Osteoblast (primary cell): ENCODE data around the gene PARD3B. TPM values are rescaled to one million over a fixed set of nuclear protein-coding genes. Genes with fewer than 3 reads are reported as not detected.

Experiments used
- DNase-seq: peaks from one replicate; pipeline ENCODE4 v3.0.0; 2011; ENCODE audit warnings: low spot score, mixed read lengths; ENCODE audit not compliant: insufficient read length; ENCODE audit errors: missing footprints
- H2AFZ ChIP-seq: 2 replicates; pipeline ENCODE4 v1.6.0; 2011; ENCODE audit warnings: mild to moderate bottlenecking, low read length
- H3K27ac ChIP-seq: 2 replicates; pipeline ENCODE4 v1.5.1; 2011; ENCODE audit warnings: mild to moderate bottlenecking, low read depth, low read length, moderate library complexity
- H3K27me3 ChIP-seq: 2 replicates; pipeline ENCODE4 v1.6.0; 2012; ENCODE audit warnings: mild to moderate bottlenecking, control low read depth, inconsistent platforms, low read length, moderate library complexity; ENCODE audit not compliant: insufficient read depth
- H3K36me3 ChIP-seq: 2 replicates; pipeline ENCODE4 v1.5.1; 2011; ENCODE audit warnings: mild to moderate bottlenecking, low read length, control low read depth, moderate library complexity; ENCODE audit not compliant: insufficient read depth
- H3K4me1 ChIP-seq: 2 replicates; pipeline ENCODE4 v1.5.1; 2011; ENCODE audit warnings: mild to moderate bottlenecking, low read length, control low read depth, moderate library complexity; ENCODE audit not compliant: insufficient read depth
- H3K4me2 ChIP-seq: 2 replicates; pipeline ENCODE4 v1.6.0; 2011; ENCODE audit warnings: mild to moderate bottlenecking, low read length; ENCODE audit not compliant: insufficient read depth
- H3K4me3 ChIP-seq: fragments of 200-600 bp; sonication (generic); 3 replicates; pipeline ENCODE4 v1.5.1; 2012; ENCODE audit warnings: mild to moderate bottlenecking, low read length, inconsistent platforms; ENCODE audit not compliant: insufficient read depth
- H3K79me2 ChIP-seq: 2 replicates; pipeline ENCODE4 v1.6.0; 2012; ENCODE audit warnings: mild to moderate bottlenecking, low read length, control low read depth, inconsistent platforms; ENCODE audit not compliant: insufficient read depth
- H3K9me3 ChIP-seq: 2 replicates; pipeline ENCODE4 v1.5.1; 2011; ENCODE audit warnings: low read depth, low read length, control low read depth
- H4K20me1 ChIP-seq: 2 replicates; pipeline ENCODE4 v1.6.0; 2012; ENCODE audit warnings: mild to moderate bottlenecking, low read length, control low read depth; ENCODE audit not compliant: insufficient read depth
- total RNA-seq: library from RNA; depleted of rRNA; stranded (reverse); fragments of >200 nt; gene quantifications from 2 replicates; pipeline ENCODE4 v1.2.3, GENCODE V29; 2012
- TF ChIP-seq, protein P1 (sequence below): IDR thresholded peaks from 2 replicates; pipeline ENCODE4 v1.5.1; 2011; ENCODE audit warnings: mild to moderate bottlenecking, low read depth, low read length, moderate library complexity; ENCODE audit errors: extremely low read depth

PARD3B gene
- total RNA-seq, 1 donor = 22.4 TPM

- no peaks in the 10 kb centered on the region for H3K4me1 ChIP-seq
- no peak overlapping the region for H3K4me2 ChIP-seq
- no peak overlapping the region for H3K27ac ChIP-seq
- TF ChIP-seq, protein P1, sequence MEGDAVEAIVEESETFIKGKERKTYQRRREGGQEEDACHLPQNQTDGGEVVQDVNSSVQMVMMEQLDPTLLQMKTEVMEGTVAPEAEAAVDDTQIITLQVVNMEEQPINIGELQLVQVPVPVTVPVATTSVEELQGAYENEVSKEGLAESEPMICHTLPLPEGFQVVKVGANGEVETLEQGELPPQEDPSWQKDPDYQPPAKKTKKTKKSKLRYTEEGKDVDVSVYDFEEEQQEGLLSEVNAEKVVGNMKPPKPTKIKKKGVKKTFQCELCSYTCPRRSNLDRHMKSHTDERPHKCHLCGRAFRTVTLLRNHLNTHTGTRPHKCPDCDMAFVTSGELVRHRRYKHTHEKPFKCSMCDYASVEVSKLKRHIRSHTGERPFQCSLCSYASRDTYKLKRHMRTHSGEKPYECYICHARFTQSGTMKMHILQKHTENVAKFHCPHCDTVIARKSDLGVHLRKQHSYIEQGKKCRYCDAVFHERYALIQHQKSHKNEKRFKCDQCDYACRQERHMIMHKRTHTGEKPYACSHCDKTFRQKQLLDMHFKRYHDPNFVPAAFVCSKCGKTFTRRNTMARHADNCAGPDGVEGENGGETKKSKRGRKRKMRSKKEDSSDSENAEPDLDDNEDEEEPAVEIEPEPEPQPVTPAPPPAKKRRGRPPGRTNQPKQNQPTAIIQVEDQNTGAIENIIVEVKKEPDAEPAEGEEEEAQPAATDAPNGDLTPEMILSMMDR = no peak
- H2AFZ ChIP-seq = no peak overlapping the region
- H3K27me3 ChIP-seq = no peaks in the 10 kb centered on the region
- DNase-seq = no peak
- no peaks in the 10 kb centered on the region for H3K36me3 ChIP-seq
- peaks cover 6% of the 10 kb centered on the region for H3K79me2 ChIP-seq
- H3K9me3 ChIP-seq = no peaks in the 10 kb centered on the region
- no peaks in the 10 kb centered on the region for H4K20me1 ChIP-seq
- no peak overlapping the region for H3K4me3 ChIP-seq
Measured at GRCh38 chr2:204628926-204629712, 83.8 kb downstream of the PARD3B start.

DNA sequence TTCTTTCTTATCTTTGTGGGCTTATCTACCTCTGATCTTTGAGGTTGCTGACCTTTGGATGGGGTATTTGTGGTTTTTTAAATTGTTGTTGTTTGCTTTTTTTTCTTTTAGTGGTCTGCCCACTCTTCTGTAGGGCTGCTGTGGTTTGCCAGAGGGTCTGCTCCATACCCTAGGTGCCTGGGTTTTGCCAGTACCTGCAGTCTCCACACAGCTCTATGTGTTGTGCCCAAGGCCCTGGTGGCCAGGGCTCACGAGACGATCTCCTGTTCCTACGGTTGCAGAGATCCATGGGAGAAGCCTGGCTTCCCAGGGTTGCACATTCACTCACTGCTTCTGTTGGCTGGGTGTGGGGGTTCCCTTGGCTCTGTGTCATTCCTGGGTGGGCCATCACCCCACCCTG is 87.1 kb downstream of the PARD3B start:
- no peaks in the 10 kb centered on the region for H3K4me1 ChIP-seq
- TF ChIP-seq, protein P1 = no peak
- no peak for DNase-seq
- H3K4me2 ChIP-seq = no peak overlapping the region
- H2AFZ ChIP-seq = no peak overlapping the region
- H3K9me3 ChIP-seq = no peaks in the 10 kb centered on the region
- no peaks in the 10 kb centered on the region for H4K20me1 ChIP-seq
- H3K27ac ChIP-seq = no peak overlapping the region
- no peaks in the 10 kb centered on the region for H3K27me3 ChIP-seq
- peaks cover 8% of the 10 kb centered on the region for H3K79me2 ChIP-seq
- H3K4me3 ChIP-seq = no peak overlapping the region
- no peaks in the 10 kb centered on the region for H3K36me3 ChIP-seq

- TF ChIP-seq, protein P1 = no peak
- Histone ChIP-seq H3K27ac (no peak overlapping the region), H3K79me2 (peaks cover 8% of the 10 kb centered on the region), H3K27me3 (no peaks in the 10 kb centered on the region), H3K4me3 (no peak overlapping the region), H3K4me1 (no peaks in the 10 kb centered on the region), H4K20me1 (no peaks in the 10 kb centered on the region), H3K36me3 (no peaks in the 10 kb centered on the region), H2AFZ (no peak overlapping the region), H3K9me3 (no peaks in the 10 kb centered on the region), H3K4me2 (no peak overlapping the region)
- DNase-seq = no peak
Measured at GRCh38 chr2:204634564-204634963, 89.3 kb downstream of the PARD3B start.

DNA sequence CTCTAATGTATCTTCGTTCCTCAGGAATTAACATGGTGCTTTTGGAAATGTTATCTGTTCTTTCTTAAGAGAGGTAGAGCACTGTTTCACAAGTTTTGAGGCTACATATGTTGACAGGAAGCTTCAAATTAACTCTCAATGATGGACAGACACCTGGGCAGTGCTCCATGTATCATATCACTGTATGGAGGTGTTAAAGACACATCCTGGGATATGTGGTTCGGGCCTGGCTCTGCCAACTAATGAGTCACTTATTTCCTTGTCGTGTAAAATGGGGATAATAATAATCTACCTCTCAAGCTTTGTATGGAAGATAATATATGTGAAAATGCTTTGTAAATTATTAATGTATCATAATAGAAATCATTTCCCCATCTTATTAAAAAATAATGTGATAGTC is 90.2 kb downstream of the PARD3B start:
- Histone ChIP-seq H2AFZ (no peak overlapping the region), H3K4me3 (no peak overlapping the region), H3K4me1 (no peaks in the 10 kb centered on the region), H4K20me1 (no peaks in the 10 kb centered on the region), H3K79me2 (peaks cover 10% of the 10 kb centered on the region), H3K36me3 (no peaks in the 10 kb centered on the region), H3K4me2 (no peak overlapping the region), H3K27ac (no peak overlapping the region), H3K27me3 (no peaks in the 10 kb centered on the region), H3K9me3 (no peaks in the 10 kb centered on the region)
- TF ChIP-seq, protein P1 = no peak
- no peak for DNase-seq
